ENCODE measurements around the gene CDH26.
"Not testable (repeated sequence)": the region's sequence is repeated elsewhere in the genome, so short reads cannot be mapped to it uniquely, and the experiment has no call there.

The CDH26 gene

GRCh38 chr20:60040471-60041162 is 82.4 kb downstream of the CDH26 start:
- H3K9me3 ChIP-seq (ENCODE audit: control insufficient read depth, insufficient read depth, low read length): no peaks in the 10 kb centered on the region
- no CpG with 5 or more reads among the region's 8 CpGs for WGBS (ENCODE audit: insufficient coverage, insufficient read length)
- no peak for DNase-seq (ENCODE audit: low read depth, low spot score)
- H3K27me3 ChIP-seq (ENCODE audit: control insufficient read depth, insufficient read depth, low read length): no peaks in the 10 kb centered on the region
- no peak overlapping the region for H3K27ac ChIP-seq (ENCODE audit: low read length)
- no peaks in the 10 kb centered on the region for H3K36me3 ChIP-seq (ENCODE audit: control insufficient read depth, insufficient read depth, low read length)
- H3K4me3 ChIP-seq (ENCODE audit: low read length): no peak overlapping the region
- no peaks in the 10 kb centered on the region for H3K4me1 ChIP-seq (ENCODE audit: control insufficient read depth, insufficient read depth, low read length)

- not testable (repeated sequence) for H3K27me3 ChIP-seq (ENCODE audit: control insufficient read depth, insufficient read depth, low read length); H3K9me3 ChIP-seq (ENCODE audit: control insufficient read depth, insufficient read depth, low read length); H3K4me3 ChIP-seq (ENCODE audit: low read length); H3K4me1 ChIP-seq (ENCODE audit: control insufficient read depth, insufficient read depth, low read length); H3K36me3 ChIP-seq (ENCODE audit: control insufficient read depth, insufficient read depth, low read length); DNase-seq (ENCODE audit: low read depth, low spot score); H3K27ac ChIP-seq (ENCODE audit: low read length)
- no CpG with 5 or more reads among the region's 8 CpGs for WGBS (ENCODE audit: insufficient coverage, insufficient read length)
These were observed 83.4 kb downstream of the CDH26 start for GRCh38 chr20:60041436-60042165.

DNA sequence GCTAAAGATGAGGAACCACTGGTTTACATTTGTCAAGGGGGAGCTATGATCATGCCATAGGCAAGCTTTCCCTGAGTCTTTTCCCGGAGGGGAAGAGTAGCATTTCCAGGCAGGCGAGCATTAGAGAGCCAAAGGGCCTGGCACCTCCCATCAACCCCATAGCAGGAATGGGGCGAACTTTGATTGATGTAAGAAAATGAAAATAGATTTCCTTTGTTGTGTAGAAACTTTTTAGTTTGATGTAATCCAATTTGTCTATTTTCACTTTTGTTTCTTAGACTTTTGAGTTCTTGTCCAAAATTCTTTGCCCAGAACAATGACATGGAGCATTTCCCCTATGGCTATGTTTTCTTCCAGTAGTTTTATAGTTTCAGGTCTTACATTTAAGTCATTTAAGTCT is 85.2 kb downstream of the CDH26 start:
- DNase-seq (ENCODE audit: low read depth, low spot score): no peak
- H3K27me3 ChIP-seq (ENCODE audit: control insufficient read depth, insufficient read depth, low read length): no peaks in the 10 kb centered on the region
- H3K4me3 ChIP-seq (ENCODE audit: low read length): no peak overlapping the region
- no peak overlapping the region for H3K27ac ChIP-seq (ENCODE audit: low read length)
- no peaks in the 10 kb centered on the region for H3K9me3 ChIP-seq (ENCODE audit: control insufficient read depth, insufficient read depth, low read length)
- no peaks in the 10 kb centered on the region for H3K4me1 ChIP-seq (ENCODE audit: control insufficient read depth, insufficient read depth, low read length)
- WGBS (ENCODE audit: insufficient coverage, insufficient read length): no CpG with 5 or more reads among the region's 3 CpGs
- H3K36me3 ChIP-seq (ENCODE audit: control insufficient read depth, insufficient read depth, low read length): no peaks in the 10 kb centered on the region

- Histone ChIP-seq H3K27ac (ENCODE audit: low read length) (no peak overlapping the region), H3K36me3 (ENCODE audit: control insufficient read depth, insufficient read depth, low read length) (no peaks in the 10 kb centered on the region), H3K4me3 (ENCODE audit: low read length) (no peak overlapping the region), H3K4me1 (ENCODE audit: control insufficient read depth, insufficient read depth, low read length) (no peaks in the 10 kb centered on the region), H3K27me3 (ENCODE audit: control insufficient read depth, insufficient read depth, low read length) (no peaks in the 10 kb centered on the region), H3K9me3 (ENCODE audit: control insufficient read depth, insufficient read depth, low read length) (no peaks in the 10 kb centered on the region)
- no peak for DNase-seq (ENCODE audit: low read depth, low spot score)
- no CpG with 5 or more reads among the region's 4 CpGs for WGBS (ENCODE audit: insufficient coverage, insufficient read length)
These were observed 87.8 kb downstream of the CDH26 start for GRCh38 chr20:60046011-60046413.

DNA sequence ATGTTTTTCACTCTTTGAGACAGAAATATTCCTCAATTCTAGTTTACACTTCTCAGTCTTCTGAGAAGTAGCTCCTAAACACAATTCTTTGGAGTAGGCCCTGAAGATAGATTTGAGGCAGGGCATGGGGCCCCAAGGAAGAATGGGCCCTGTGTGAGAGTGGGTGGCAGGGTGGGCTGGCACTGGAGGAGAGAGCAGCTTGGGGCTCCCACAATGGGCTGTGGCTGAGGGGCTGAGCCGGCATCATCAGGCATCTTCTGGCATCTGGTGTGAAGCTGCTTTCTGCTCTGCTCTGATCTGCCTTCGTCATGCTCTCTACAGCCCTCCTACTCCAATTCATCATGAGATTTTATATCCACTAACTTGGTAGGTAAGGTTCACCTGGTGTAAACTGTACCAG is 88.2 kb downstream of the CDH26 start:
- Histone ChIP-seq H3K27ac (ENCODE audit: low read length) (no peak overlapping the region), H3K27me3 (ENCODE audit: control insufficient read depth, insufficient read depth, low read length) (no peaks in the 10 kb centered on the region), H3K36me3 (ENCODE audit: control insufficient read depth, insufficient read depth, low read length) (no peaks in the 10 kb centered on the region), H3K4me1 (ENCODE audit: control insufficient read depth, insufficient read depth, low read length) (no peaks in the 10 kb centered on the region), H3K4me3 (ENCODE audit: low read length) (no peak overlapping the region), H3K9me3 (ENCODE audit: control insufficient read depth, insufficient read depth, low read length) (no peaks in the 10 kb centered on the region)
- WGBS (ENCODE audit: insufficient coverage, insufficient read length): no CpG with 5 or more reads among the region's 2 CpGs
- DNase-seq (ENCODE audit: low read depth, low spot score): no peak

DNA sequence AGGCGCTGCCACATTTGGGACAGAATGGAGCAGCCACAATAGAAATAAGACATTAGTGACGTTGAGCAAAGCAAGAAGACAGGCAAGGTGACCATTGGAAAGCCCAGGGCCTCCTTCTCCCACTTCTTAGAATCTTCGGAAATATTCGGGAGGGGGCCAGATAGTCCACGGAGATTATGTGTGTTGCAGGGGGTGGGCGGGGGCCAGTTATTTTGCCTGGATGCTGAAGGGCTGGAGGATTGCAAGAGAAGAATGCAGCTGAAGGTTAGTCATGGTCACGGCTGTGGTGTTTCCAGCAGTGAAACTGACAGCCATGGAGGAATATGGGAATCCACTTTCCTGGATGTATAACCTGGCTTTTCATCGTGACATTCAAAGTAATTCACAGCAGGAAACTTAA is 88.6 kb downstream of the CDH26 start:
- H3K36me3 ChIP-seq (ENCODE audit: control insufficient read depth, insufficient read depth, low read length): no peaks in the 10 kb centered on the region
- DNase-seq (ENCODE audit: low read depth, low spot score): no peak
- H3K4me1 ChIP-seq (ENCODE audit: control insufficient read depth, insufficient read depth, low read length): no peaks in the 10 kb centered on the region
- no CpG with 5 or more reads among the region's 8 CpGs for WGBS (ENCODE audit: insufficient coverage, insufficient read length)
- no peaks in the 10 kb centered on the region for H3K27me3 ChIP-seq (ENCODE audit: control insufficient read depth, insufficient read depth, low read length)
- no peak overlapping the region for H3K27ac ChIP-seq (ENCODE audit: low read length)
- H3K4me3 ChIP-seq (ENCODE audit: low read length): no peak overlapping the region
- H3K9me3 ChIP-seq (ENCODE audit: control insufficient read depth, insufficient read depth, low read length): no peaks in the 10 kb centered on the region

- Histone ChIP-seq H3K9me3 (ENCODE audit: control insufficient read depth, insufficient read depth, low read length) (no peaks in the 10 kb centered on the region), H3K36me3 (ENCODE audit: control insufficient read depth, insufficient read depth, low read length) (no peaks in the 10 kb centered on the region), H3K4me1 (ENCODE audit: control insufficient read depth, insufficient read depth, low read length) (no peaks in the 10 kb centered on the region), H3K4me3 (ENCODE audit: low read length) (no peak overlapping the region), H3K27me3 (ENCODE audit: control insufficient read depth, insufficient read depth, low read length) (no peaks in the 10 kb centered on the region), H3K27ac (ENCODE audit: low read length) (no peak overlapping the region)
- DNase-seq (ENCODE audit: low read depth, low spot score): no peak
- WGBS (ENCODE audit: insufficient coverage, insufficient read length): no CpG with 5 or more reads among the region's 11 CpGs
These were observed 90.7 kb downstream of the CDH26 start for GRCh38 chr20:60048634-60049521.

GRCh38 chr20:60049601-60050000 is 91.4 kb downstream of the CDH26 start:
- no peaks in the 10 kb centered on the region for H3K36me3 ChIP-seq (ENCODE audit: control insufficient read depth, insufficient read depth, low read length)
- no peaks in the 10 kb centered on the region for H3K9me3 ChIP-seq (ENCODE audit: control insufficient read depth, insufficient read depth, low read length)
- WGBS (ENCODE audit: insufficient coverage, insufficient read length): no CpG with 5 or more reads among the region's 5 CpGs
- H3K4me1 ChIP-seq (ENCODE audit: control insufficient read depth, insufficient read depth, low read length): no peaks in the 10 kb centered on the region
- DNase-seq (ENCODE audit: low read depth, low spot score): no peak
- H3K4me3 ChIP-seq (ENCODE audit: low read length): no peak overlapping the region
- no peak overlapping the region for H3K27ac ChIP-seq (ENCODE audit: low read length)
- no peaks in the 10 kb centered on the region for H3K27me3 ChIP-seq (ENCODE audit: control insufficient read depth, insufficient read depth, low read length)

DNA sequence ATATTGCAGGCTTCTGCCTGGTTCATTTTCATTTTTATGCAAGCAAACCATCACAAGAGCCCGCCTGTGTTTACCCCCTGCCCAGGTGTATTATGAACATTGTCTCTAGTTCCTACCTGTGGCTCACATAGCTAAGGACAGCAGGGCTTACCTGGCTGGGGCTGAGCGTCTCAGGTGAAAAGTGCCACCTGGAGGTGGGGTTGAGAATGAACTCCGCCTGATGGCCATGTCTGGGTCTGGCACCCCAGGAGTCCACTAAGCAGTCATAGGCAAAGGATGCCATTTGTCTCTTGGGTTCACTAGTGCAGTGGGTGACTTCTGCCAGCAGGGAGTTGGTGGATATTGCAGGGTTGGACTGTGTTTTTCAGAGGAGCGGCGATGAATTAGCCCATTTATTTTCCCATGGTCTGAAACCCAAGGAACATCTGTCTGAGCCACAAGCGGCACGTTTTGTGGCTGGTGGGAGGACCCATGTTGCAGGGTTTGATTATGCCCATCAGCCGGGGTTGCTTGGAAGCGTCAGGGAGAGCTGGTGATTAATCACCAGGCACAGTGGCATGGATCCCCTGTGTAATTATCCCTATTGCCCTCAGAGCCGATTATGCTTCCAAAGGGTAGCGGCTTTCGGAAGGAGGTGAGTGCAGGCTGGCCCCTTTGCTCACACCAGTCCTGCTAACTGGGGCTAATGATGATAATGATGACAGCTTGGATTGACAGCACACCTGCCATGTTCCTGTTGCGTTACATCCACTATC is 92.1 kb downstream of the CDH26 start:
- H3K27me3 ChIP-seq (ENCODE audit: control insufficient read depth, insufficient read depth, low read length): no peaks in the 10 kb centered on the region
- H3K27ac ChIP-seq (ENCODE audit: low read length): no peak overlapping the region
- WGBS (ENCODE audit: insufficient coverage, insufficient read length): no CpG with 5 or more reads among the region's 13 CpGs

GRCh38 chr20:60051911-60052310 is 93.7 kb downstream of the CDH26 start:
- DNase-seq (ENCODE audit: low read depth, low spot score): no peak
- Histone ChIP-seq H3K27ac (ENCODE audit: low read length) (no peak overlapping the region), H3K9me3 (ENCODE audit: control insufficient read depth, insufficient read depth, low read length) (no peaks in the 10 kb centered on the region), H3K4me1 (ENCODE audit: control insufficient read depth, insufficient read depth, low read length) (no peaks in the 10 kb centered on the region), H3K27me3 (ENCODE audit: control insufficient read depth, insufficient read depth, low read length) (no peaks in the 10 kb centered on the region), H3K36me3 (ENCODE audit: control insufficient read depth, insufficient read depth, low read length) (no peaks in the 10 kb centered on the region), H3K4me3 (ENCODE audit: low read length) (no peak overlapping the region)
- no CpG with 5 or more reads among the region's 3 CpGs for WGBS (ENCODE audit: insufficient coverage, insufficient read length)

More for the DNA sequence above, 92.1 kb downstream of the CDH26 start:
- no peaks in the 10 kb centered on the region for H3K9me3 ChIP-seq (ENCODE audit: control insufficient read depth, insufficient read depth, low read length)
- H3K4me3 ChIP-seq (ENCODE audit: low read length): no peak overlapping the region
- no peaks in the 10 kb centered on the region for H3K4me1 ChIP-seq (ENCODE audit: control insufficient read depth, insufficient read depth, low read length)
- no peaks in the 10 kb centered on the region for H3K36me3 ChIP-seq (ENCODE audit: control insufficient read depth, insufficient read depth, low read length)
- peak; percentile 54 for DNase-seq (ENCODE audit: low read depth, low spot score)

Measured in iPS DF 6.9 (cell line).